Breast epithelium (tissue), 3 donors: Measurements from ENCODE around the gene WWOX.

Source experiments
- CTCF ChIP-seq, 3 donors: fragments of 450-650 bp; IDR thresholded peaks; one replicate each; pipeline ENCODE4 v1.5.1; 2016 to 2017; ENCODE audit warnings: antibody characterized with exemption in 3 of 3, mild to moderate bottlenecking in 3 of 3, moderate library complexity in 3 of 3
- POLR2AphosphoS5 ChIP-seq, 3 donors: sonication (generic); formaldehyde crosslinking; IDR thresholded peaks; one replicate each; pipeline ENCODE4 v1.6.1; 2017; ENCODE audit warnings: antibody characterized with exemption in 3 of 3

DNA sequence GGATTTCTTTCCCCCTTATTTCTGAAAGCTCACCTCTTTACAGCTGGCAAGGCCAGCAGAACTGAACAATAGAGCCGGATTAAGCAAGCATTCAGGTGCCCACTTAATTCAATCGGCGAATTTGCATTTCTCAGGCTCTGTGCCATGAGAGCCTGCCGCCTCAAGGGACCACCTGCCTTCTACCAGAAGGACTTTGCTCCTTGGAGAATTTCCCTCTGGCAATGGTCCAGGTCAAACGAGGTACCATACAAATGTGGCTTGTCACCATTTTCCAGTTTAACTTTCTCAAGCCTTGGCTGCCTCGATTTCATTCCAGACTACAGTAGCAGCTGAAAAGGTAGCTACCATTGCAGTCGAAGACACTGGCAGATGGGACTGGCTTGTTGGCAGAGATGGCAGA is 967.1 kb downstream of the WWOX start:
- no peak for TF ChIP-seq CTCF (IDR thresholded peaks at IDR 0.05)
- TF ChIP-seq POLR2AphosphoS5 (IDR thresholded peaks at IDR 0.05) = no peak
